Stimulated activated naive CD8-positive, alpha-beta T cell treated with anti-CD3 and anti-CD28 coated beads, Interleukin-15, amount 100 ng/mL, for 72 hours (primary cell): ENCODE results near the gene CCDC34.
A peak's percentile ranks its signal among the peaks of the same experiment; 100 is the strongest.

Experiments used
- ATAC-seq: fragments of 150-1000 bp; cut with Tn5 transposase; 2 replicates; pipeline ENCODE4 v1.10.0; 2021; ENCODE audit warnings: mild to moderate bottlenecking, moderate library complexity
- DNase-seq, 2 donors: peaks; one replicate each; pipeline ENCODE4 v3.0.0; 2021 to 2022
- H3K27ac Mint-ChIP-seq, 2 donors: one replicate each; pipeline ENCODE4 v1.8.0; 2022; ENCODE audit warnings: mild to moderate bottlenecking in 2 of 2, mixed read lengths in 2 of 2, moderate library complexity in 2 of 2
- H3K27me3 Mint-ChIP-seq: one replicate; pipeline ENCODE4 v1.8.0; 2022; ENCODE audit warnings: mixed read lengths
- H3K4me1 Mint-ChIP-seq: one replicate; pipeline ENCODE4 v1.8.0; 2022; ENCODE audit warnings: mild to moderate bottlenecking, mixed read lengths
- H3K4me3 Mint-ChIP-seq, 2 donors: one replicate each; pipeline ENCODE4 v1.8.0; 2022; ENCODE audit warnings: mild to moderate bottlenecking in 2 of 2, mixed read lengths in 2 of 2, moderate library complexity in 1 of 2
- H3K9me3 Mint-ChIP-seq, 2 donors: one replicate each; pipeline ENCODE4 v1.8.0; 2022; ENCODE audit warnings: mixed read lengths in 2 of 2

CCDC34 gene

DNA sequence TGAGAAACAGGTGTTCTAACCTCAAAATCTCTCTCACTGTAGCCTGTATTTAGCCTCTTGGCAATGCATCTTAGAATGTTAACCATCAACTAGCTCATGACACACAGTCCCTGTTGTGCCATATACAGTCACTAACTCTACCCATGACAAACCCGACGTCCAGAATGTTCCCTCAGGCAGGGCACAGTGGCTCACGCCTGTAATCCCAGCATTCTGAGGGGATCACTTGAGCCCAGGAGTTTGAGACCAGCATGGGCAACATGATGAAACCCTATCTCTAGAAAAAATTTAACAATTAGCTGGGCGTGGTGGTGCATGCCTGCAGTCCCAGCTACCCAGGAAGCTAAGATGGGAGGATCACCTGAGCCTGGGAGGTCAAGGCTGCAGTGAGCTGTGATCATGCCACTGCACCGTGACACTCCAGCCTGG is 18.2 kb upstream of the CCDC34 start:
- no peak for ATAC-seq
- Mint-ChIP-seq H3K4me3 (no peak overlapping the region), H3K4me1 (no peaks in the 10 kb centered on the region), H3K9me3 (no peaks in the 10 kb centered on the region), H3K27ac (no peak overlapping the region), H3K27me3 (no peaks in the 10 kb centered on the region)
- DNase-seq = no peak

DNA sequence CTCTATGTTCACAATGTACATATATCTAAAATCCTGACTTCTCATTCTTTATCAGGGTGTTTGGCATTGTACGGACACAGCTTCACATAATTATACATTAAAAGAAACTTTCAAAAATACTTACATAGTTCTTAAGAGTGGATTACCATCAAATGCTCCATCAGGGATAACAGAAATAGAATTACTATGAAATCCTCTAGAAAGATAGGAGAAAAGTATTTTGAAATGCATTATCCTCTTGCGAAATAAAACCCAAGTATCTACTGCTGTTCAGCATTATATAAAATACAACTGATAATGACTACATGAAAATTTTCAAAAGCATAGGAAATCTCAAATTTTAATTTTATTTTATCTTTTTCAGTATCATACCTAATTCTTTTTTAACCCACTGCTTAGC is 17.8 kb upstream of the CCDC34 start:
- H3K4me1 Mint-ChIP-seq = no peaks in the 10 kb centered on the region
- H3K4me3 Mint-ChIP-seq = no peak overlapping the region
- no peak for ATAC-seq
- no peaks in the 10 kb centered on the region for H3K27me3 Mint-ChIP-seq
- no peak overlapping the region for H3K27ac Mint-ChIP-seq
- no peaks in the 10 kb centered on the region for H3K9me3 Mint-ChIP-seq
- no peak for DNase-seq

DNA sequence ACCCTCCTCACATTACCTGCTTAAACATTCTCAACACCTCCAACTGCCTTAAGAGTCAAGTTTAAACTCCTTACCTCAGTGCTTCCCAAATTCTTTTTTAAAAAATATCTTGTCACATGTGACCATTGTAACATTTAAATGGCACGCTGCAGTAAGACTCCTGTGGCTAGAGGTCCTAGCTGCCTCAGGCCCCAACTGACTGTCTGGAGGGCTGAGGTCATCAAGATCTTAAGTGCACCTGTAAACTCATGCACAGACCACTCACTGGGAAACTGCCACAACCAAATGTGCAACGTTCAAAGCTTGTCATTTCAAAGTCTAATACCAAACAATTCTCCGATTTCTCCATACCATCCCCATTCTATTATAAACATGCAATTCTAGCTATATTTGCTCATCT is 16.4 kb upstream of the CCDC34 start:
- Mint-ChIP-seq H3K27me3 (no peaks in the 10 kb centered on the region), H3K9me3 (no peaks in the 10 kb centered on the region), H3K27ac (no peak overlapping the region), H3K4me3 (no peak overlapping the region), H3K4me1 (no peaks in the 10 kb centered on the region)
- ATAC-seq (no peak), DNase-seq (no peak)

DNA sequence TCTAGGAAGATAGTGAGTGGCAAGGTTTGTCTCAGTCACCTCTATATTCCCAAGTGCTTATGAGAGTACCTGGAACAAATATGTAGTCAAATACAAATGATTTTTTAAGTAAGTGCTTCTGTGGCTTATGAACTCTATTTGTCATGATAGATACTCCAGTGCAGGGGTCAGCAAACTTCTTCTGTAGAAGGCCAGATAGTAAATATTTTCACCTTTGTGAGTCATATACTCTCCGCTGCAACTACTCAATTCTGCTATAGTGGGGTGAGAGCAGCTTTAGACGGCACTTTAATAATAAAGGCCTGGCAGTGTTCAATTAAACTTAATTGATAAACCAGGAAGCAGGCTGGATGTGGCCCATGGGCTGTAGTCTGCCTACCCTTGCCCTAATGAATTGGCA is 12.4 kb upstream of the CCDC34 start:
- no peak overlapping the region for H3K4me3 Mint-ChIP-seq
- DNase-seq (no peak), ATAC-seq (no peak)
- no peaks in the 10 kb centered on the region for H3K27me3 Mint-ChIP-seq
- H3K27ac Mint-ChIP-seq = no peak overlapping the region
- H3K4me1 Mint-ChIP-seq = no peaks in the 10 kb centered on the region
- no peaks in the 10 kb centered on the region for H3K9me3 Mint-ChIP-seq

DNA sequence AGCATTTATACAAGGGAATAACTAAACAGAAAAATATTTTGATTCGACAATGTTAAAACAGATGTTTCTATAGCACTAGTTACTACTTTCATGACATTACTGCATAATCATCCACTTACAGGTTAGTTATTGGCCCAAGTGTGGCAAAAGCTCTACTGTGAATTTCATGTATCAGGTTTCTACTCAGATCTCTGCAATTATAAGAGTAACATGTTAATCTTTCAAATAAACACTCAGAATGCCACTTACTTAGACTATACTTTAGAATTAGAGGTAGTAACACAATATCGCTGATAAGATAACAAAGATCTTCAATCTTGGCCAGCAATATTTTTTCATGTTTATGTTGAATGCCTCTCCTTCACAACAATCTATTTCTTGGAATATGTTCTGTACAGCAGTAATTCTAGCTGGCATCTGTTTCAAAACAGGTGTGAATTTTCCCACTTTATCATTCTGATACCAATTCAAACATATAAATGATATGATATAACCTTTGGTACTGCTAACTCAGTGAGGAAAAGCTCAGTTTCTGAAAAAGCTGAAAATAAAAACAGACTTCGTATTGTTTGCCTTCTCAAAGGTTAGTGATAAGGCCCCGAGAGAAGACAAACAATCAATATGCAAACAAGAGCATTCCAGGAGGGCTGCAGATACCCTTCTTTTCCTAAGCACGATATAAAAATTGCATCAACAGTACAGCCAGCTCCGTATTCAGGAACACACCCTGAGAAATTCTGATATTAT is 11.0 kb upstream of the CCDC34 start:
- Mint-ChIP-seq H3K4me1 (no peaks in the 10 kb centered on the region), H3K4me3 (no peak overlapping the region), H3K27me3 (no peaks in the 10 kb centered on the region), H3K27ac (no peak overlapping the region), H3K9me3 (no peaks in the 10 kb centered on the region)
- no peak for ATAC-seq
- DNase-seq = no peak

DNA sequence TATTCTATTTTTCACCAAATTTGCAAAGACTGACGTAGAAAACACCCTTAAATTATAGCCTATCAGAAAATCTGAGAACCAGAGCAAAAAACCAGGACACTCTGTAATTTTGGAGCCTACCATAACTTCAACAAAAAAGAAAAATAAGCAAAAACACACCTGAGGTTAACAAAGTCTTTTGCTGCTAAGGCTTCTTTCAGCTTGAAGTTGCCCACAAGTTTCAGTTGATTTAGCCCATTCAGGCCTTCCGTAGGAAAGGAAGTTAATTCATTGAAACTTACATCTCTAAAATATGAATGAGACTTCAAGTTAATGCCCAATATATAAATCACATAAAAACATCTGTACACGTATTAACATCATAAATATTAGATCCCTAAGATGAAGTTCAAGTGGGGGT is 10.4 kb upstream of the CCDC34 start:
- Mint-ChIP-seq H3K4me1 (no peaks in the 10 kb centered on the region), H3K4me3 (no peak overlapping the region), H3K9me3 (no peaks in the 10 kb centered on the region), H3K27ac (no peak overlapping the region), H3K27me3 (no peaks in the 10 kb centered on the region)
- DNase-seq (no peak), ATAC-seq (no peak)

DNA sequence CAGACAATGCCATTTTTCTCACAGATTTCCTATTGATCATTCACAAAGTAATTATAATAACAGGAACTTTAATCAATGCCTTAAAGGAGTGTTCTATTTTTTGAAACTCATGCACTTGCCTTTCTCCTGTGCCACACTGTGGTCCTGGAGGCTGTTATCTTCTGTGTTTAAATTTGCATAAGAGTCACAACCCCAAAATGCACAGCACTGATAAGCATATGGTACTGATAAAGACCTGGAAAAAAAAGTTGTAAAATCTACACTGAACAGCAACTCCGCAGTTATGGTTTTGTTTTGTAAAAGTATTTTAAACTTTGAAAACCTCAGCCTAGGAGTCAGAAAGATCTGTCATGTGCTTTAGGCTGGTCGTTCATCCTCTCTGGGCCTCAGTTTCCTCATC is 9.1 kb upstream of the CCDC34 start:
- Mint-ChIP-seq H3K27ac (no peak overlapping the region), H3K27me3 (no peaks in the 10 kb centered on the region), H3K4me1 (no peaks in the 10 kb centered on the region), H3K9me3 (no peaks in the 10 kb centered on the region), H3K4me3 (no peak overlapping the region)
- DNase-seq (no peak), ATAC-seq (no peak)

DNA sequence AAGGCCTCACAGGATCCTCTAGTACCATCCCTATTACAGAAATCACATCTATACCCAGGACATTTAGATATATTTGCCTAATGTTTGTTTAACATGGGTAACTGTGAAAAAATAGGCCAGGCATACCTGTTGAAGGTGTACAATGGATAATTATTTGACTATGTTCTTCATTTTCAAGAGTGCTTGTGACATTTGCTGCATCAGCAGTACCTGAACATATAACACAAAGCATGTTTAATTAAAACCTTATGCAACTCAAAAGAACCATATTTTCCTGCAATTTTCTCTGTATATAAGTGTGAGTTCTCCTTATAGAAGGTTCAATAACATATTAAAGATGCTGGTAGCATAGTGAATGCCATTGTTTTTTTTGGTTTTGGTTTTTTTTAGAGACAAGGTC is 8.5 kb upstream of the CCDC34 start:
- Mint-ChIP-seq H3K4me1 (no peaks in the 10 kb centered on the region), H3K9me3 (no peaks in the 10 kb centered on the region), H3K4me3 (no peak overlapping the region), H3K27me3 (no peaks in the 10 kb centered on the region), H3K27ac (no peak overlapping the region)
- DNase-seq (no peak), ATAC-seq (no peak)

DNA sequence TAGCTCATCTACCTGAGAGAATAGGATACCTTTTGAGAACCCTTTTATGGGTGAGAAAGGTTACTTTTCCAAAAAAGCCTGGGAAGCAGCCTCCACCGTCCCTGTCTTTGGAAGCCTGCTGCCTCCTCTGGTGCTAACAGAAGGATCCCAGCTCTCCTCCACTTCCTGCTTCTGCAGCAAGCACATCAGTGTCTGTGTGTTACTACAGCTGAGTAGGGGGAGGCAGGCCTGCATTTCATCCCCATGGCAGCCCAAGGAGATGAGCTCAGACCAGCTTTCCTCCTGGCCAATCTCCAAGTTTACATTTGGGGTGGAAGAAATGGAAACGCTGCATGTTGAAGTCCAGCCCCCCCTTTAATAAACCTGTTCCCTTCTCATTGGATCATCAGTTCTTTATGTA is 7.4 kb upstream of the CCDC34 start:
- H3K4me1 Mint-ChIP-seq = no peaks in the 10 kb centered on the region
- no peaks in the 10 kb centered on the region for H3K9me3 Mint-ChIP-seq
- DNase-seq = no peak
- H3K4me3 Mint-ChIP-seq = no peak overlapping the region
- H3K27ac Mint-ChIP-seq = peak overlapping the region in 1 of 2 donors; percentile 34
- ATAC-seq = no peak
- no peaks in the 10 kb centered on the region for H3K27me3 Mint-ChIP-seq

DNA sequence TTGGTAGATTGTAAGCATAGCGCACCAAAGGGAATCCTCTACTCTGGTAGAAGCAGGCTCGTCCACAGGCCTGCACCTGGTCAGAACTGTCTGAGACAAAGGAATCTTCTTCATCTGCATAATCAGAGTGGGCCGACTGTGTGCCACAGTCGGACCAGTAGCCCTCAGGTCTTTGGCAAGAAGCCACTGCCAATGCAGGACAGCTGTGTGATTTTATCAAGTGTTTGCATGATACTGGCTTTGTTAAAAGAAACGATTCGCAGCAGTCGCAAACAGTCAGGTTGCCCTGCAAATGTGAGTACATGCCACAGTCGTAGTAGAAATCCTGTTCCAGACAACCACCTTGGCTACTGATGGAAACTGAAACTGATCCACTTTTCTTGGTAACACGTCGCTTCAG is 4.9 kb upstream of the CCDC34 start:
- H3K4me1 Mint-ChIP-seq = peaks cover 9% of the 10 kb centered on the region
- no peak overlapping the region for H3K27ac Mint-ChIP-seq
- H3K27me3 Mint-ChIP-seq = no peaks in the 10 kb centered on the region
- no peak for DNase-seq
- H3K9me3 Mint-ChIP-seq = no peaks in the 10 kb centered on the region
- no peak for ATAC-seq
- H3K4me3 Mint-ChIP-seq = no peak overlapping the region

DNA sequence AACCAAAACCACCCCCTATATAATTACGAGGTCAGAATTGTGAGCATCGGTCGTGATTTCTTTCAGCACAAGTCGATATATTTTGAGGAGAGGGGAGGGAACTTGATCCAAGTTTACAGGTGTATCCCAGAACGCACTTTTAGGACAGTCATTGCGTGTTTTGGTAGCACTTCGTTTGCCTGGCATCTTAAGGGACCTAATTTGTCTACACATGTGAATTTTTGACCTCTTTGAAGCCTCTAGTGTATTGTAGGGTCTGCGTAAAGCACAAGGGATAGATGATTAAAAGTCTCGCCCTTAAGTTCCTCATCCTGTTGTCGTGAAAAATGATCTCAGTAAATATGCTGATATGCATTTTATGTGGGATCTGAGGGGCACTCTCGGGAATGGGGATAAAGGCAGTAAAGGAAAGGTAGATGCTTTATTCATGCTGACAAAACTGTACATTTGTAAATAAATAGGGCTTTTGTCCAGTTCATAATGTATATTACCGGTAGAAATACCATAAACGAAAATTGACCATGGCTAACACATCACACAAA is 632 bp upstream of the CCDC34 start:
- Mint-ChIP-seq H3K27ac (peak overlapping the region; percentile 91 to 99), H3K27me3 (no peaks in the 10 kb centered on the region), H3K4me1 (peaks cover 37% of the 10 kb centered on the region), H3K4me3 (peak overlapping the region; percentile 84 to 97), H3K9me3 (no peaks in the 10 kb centered on the region)
- DNase-seq (no peak), ATAC-seq (peak; percentile 1)

DNA sequence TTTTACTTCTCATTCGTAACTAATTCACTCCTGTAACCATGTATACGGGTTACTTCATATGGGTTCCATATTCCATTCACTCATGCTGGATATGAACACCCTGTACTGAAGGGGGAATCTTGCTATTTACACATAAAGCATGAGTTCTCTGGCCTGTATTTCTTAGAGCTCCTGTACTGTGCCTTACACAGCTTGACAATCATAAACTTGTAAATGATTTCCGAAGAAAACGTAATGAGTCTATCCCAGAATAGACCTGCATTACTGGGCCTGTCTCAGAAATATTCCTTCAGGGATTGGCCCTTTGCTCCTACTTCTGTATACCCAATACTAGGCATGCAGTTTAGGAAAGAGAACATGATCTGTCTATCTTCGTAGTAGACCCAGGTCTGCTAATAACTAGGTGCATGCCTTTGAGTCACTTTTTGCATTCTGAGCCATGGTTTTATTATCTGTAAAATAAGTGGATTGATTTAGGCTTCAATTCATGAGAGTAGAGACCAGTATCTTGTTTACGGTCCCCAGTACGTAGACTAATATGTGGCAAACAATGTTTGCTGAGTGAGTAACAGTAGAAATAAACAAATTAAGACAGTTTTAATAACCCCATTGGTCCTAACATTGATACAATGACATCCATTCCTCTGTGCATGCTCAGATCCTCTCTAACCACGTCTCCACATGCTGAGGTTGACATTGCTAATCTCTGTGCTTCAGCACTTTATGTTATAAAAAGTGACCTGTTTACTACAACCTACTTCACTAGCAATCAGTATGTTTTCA is 1.2 kb downstream of the CCDC34 start:
- no peaks in the 10 kb centered on the region for H3K9me3 Mint-ChIP-seq
- ATAC-seq (no peak), DNase-seq (no peak)
- H3K27ac Mint-ChIP-seq = peak overlapping the region in 1 of 2 donors; percentile 61
- H3K4me3 Mint-ChIP-seq = peak overlapping the region; percentile 84 to 97
- H3K4me1 Mint-ChIP-seq = peaks cover 45% of the 10 kb centered on the region
- H3K27me3 Mint-ChIP-seq = no peaks in the 10 kb centered on the region

DNA sequence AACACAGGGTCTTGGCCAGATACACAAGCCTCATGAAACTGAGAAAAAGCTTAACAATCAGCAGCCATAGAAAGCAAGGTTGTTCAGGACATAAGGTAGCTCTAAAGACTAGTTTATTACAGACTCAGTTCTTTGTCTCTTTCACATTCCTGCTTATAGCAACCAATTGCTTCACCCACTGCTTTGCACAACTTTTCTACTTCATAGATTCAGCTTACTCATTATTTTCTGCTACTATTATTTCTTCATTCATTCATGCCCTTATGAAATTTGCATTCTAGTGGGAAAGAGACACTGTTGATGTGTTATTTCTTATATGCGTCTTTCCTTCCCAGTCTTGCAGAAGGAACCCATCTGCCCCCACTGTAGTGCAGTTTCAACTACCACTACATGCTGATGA is 4.7 kb downstream of the CCDC34 start:
- ATAC-seq = no peak
- Mint-ChIP-seq H3K9me3 (no peaks in the 10 kb centered on the region), H3K27me3 (no peaks in the 10 kb centered on the region), H3K4me3 (no peak overlapping the region), H3K4me1 (peaks cover 38% of the 10 kb centered on the region), H3K27ac (no peak overlapping the region)
- DNase-seq = no peak

DNA sequence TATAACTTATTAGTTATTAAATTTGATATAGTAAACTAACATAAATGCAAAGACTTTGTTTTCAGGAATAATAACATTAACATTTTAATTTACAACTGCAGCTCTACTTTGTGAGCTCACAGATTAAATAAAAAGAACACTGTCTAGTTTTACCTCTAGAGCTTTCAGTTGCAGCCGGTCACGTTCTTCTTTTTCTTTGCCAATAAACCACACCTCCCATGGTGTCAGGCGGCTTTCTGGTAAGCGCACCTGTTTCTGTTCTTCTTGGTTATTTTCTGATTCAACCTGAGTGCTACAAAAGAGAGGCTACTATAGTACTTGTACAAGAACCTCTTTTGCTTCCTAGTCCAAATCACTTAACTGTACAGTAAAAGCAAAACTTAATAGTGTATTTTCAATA is 5.8 kb downstream of the CCDC34 start:
- no peaks in the 10 kb centered on the region for H3K27me3 Mint-ChIP-seq
- ATAC-seq (no peak), DNase-seq (no peak)
- H3K4me3 Mint-ChIP-seq = no peak overlapping the region
- no peak overlapping the region for H3K27ac Mint-ChIP-seq
- H3K9me3 Mint-ChIP-seq = no peaks in the 10 kb centered on the region
- peaks cover 30% of the 10 kb centered on the region for H3K4me1 Mint-ChIP-seq

DNA sequence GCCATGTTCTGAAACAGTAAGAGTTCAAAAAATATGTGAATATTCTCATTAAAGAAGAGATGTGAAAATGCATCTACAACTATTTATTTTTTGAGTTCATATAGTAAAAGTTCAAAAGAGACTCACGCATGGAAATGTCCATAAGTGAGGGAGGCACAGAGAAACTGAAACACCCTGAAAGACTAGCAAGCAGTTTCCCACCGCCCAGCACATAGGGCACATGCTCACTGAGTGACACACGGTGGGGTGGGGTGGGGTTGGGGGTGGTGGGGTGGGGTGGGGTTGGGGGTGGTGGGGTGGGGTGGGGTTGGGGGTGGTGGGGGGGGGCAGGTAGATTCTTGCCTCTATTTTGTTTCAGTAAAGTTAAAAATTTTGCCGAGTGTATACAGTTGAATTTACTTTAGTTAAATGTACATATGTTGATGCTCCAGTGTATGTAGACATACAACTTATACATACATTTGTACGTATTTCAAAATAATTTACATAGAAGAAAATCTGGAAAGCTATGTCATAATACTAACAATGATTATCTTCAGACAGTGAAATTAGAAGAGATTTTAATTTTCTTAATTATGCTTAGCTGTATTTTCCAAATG is 6.3 kb downstream of the CCDC34 start:
- no peak overlapping the region for H3K27ac Mint-ChIP-seq
- H3K27me3 Mint-ChIP-seq = no peaks in the 10 kb centered on the region
- ATAC-seq = peak; percentile 66

DNA sequence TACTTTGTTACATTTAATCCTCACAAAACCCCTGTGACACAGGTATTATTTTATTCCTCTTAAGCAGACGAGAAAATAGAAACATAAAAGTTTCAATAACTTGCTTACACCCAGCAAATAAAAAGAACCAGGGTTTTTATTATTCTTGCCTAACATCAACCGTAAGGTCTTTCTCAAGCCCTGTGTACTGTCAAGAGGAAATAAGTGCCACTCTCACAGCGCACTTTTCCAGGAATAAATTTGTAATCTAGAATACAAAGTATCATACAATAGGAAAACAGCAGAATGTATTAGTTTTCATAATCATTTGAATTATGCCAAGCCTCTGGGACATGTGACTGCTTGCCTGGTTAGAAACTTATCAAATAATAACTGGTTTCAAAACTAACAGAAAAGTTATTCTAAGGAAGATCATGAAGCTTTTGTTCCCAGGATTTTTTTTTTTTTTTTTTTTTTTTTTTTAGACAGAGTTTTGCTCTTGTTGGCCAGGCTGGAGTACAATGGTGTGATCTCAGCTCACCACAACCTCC is 7.4 kb downstream of the CCDC34 start:
- no peaks in the 10 kb centered on the region for H3K9me3 Mint-ChIP-seq
- peaks cover 19% of the 10 kb centered on the region for H3K4me1 Mint-ChIP-seq
- H3K27me3 Mint-ChIP-seq = no peaks in the 10 kb centered on the region
- H3K27ac Mint-ChIP-seq = no peak overlapping the region
- DNase-seq (no peak), ATAC-seq (no peak)
- no peak overlapping the region for H3K4me3 Mint-ChIP-seq

More for the DNA sequence above, 6.3 kb downstream of the CCDC34 start:
- peaks cover 25% of the 10 kb centered on the region for H3K4me1 Mint-ChIP-seq
- DNase-seq = no peak
- H3K9me3 Mint-ChIP-seq = no peaks in the 10 kb centered on the region
- no peak overlapping the region for H3K4me3 Mint-ChIP-seq
